ENCODE measurements around the gene CALHM3. TPM values are rescaled to one million over a fixed set of nuclear protein-coding genes. Genes with fewer than 3 reads are reported as not detected.

CALHM3 gene
- polyA plus RNA-seq, 3 donors, result 0.04 to 0.62 TPM; not detected in 1

DNA sequence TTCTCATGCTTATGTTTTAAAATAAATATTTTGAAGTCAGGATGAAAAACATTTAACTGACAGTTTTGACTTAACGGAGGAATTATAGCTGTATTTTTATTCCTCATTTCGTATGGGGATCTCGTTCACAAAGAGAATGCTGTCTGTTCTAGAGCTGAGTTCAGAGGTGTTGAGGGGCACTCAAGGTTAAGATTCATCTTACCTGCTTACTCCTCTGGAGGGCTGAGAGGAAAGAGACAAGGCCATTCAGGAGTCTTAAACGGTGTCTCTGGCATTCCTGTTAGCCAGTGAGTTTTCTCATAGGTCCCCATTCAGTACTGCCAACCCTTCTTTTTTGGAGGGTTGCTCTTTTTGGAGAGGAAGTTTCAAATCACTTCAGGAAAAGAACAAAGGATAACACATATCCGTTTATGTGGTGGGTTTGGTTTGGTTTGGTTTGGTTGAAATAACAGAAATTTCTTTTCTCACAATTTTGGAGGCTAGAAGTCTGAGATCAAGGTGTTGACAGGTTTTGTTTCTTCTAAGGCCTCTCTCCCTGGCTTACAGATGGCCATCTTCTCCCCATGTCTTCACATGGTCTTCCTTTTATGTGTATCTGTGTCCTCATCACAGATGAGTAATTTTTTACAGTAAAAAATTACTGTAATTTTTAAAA, 49.9 kb downstream of the CALHM3 start:
- DNase-seq, result no peak
- intact Hi-C loops (cut with micrococcal nuclease), result no loop called here

DNA sequence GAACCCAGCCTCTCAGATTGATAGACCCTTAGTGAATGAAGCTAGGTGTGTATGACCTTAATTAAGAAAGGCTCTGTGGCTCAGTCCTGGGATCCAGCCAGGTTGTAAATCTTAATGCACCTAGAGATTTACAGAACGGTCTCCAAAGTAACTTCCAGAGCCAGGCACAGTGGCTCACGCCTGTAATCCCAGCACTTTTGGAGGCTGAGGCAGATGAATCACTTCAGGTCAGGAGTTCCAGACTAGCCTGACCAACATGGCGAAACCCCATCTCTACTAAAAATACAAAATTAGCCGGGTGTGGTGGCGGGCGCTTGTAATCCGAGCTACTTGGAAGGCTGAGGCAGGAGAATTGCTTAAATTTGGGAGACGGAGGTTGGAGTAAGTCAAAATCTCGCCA, 51.2 kb downstream of the CALHM3 start:
- H3K27ac Mint-ChIP-seq, result no peak overlapping the region
- no peaks in the 10 kb centered on the region for H3K4me1 Mint-ChIP-seq
- Histone ChIP-seq H3K4me2 (replicated peaks; ENCODE audit: extremely low read depth, low read length, poor library complexity, severe bottlenecking) (no peak overlapping the region), H2AFZ (ENCODE audit: insufficient read depth, low read depth, low read length, poor library complexity, severe bottlenecking) (no peak overlapping the region), H3K4me1 (ENCODE audit: control insufficient read depth in 1 of 2, insufficient read depth in 2 of 2, low read length in 2 of 2) (no peaks in the 10 kb centered on the region), H3K27me3 (ENCODE audit: control insufficient read depth in 2 of 2, insufficient read depth in 2 of 2, low read length in 2 of 2) (no peaks in the 10 kb centered on the region), H3K79me2 (ENCODE audit: insufficient read depth, low read length) (no peaks in the 10 kb centered on the region), H3K4me3 (replicated peaks in 1 of 3; ENCODE audit: low read depth in 2 of 3, low read length in 3 of 3) (no peak overlapping the region), H3K36me3 (replicated peaks in 1 of 2; ENCODE audit: control insufficient read depth in 1 of 2, insufficient read depth in 2 of 2, low read length in 2 of 2) (peaks cover 69 to 98% of the 10 kb centered on the region in 2 donors), H3K9ac (ENCODE audit: insufficient read depth, low read length, poor library complexity, severe bottlenecking) (no peak overlapping the region), H4K20me1 (ENCODE audit: insufficient read depth, low read length) (no peaks in the 10 kb centered on the region), H3K27ac (ENCODE audit: low read depth in 1 of 2, low read length in 2 of 2) (no peak overlapping the region), H3K9me3 (replicated peaks in 1 of 2; ENCODE audit: control insufficient read depth in 1 of 2, insufficient read depth in 1 of 2, low read length in 2 of 2) (no peaks in the 10 kb centered on the region)
- TF ChIP-seq, protein P1, sequence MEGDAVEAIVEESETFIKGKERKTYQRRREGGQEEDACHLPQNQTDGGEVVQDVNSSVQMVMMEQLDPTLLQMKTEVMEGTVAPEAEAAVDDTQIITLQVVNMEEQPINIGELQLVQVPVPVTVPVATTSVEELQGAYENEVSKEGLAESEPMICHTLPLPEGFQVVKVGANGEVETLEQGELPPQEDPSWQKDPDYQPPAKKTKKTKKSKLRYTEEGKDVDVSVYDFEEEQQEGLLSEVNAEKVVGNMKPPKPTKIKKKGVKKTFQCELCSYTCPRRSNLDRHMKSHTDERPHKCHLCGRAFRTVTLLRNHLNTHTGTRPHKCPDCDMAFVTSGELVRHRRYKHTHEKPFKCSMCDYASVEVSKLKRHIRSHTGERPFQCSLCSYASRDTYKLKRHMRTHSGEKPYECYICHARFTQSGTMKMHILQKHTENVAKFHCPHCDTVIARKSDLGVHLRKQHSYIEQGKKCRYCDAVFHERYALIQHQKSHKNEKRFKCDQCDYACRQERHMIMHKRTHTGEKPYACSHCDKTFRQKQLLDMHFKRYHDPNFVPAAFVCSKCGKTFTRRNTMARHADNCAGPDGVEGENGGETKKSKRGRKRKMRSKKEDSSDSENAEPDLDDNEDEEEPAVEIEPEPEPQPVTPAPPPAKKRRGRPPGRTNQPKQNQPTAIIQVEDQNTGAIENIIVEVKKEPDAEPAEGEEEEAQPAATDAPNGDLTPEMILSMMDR (IDR thresholded peaks at IDR 0.05), result no peak
- WGBS (ENCODE audit: insufficient coverage), result 93% methylated on average over 3 of the region's 9 CpGs
- no peak overlapping the region for H3K4me3 Mint-ChIP-seq
- H3K9me3 Mint-ChIP-seq, result peaks cover 0 to 2% (median 0%) of the 10 kb centered on the region in 7 donors
- intact Hi-C loops (cut with micrococcal nuclease), result no loop called here
- DNase-seq, result no peak
- peaks cover 78 to 98% of the 10 kb centered on the region in 2 donors for H3K36me3 Mint-ChIP-seq
- no peaks in the 10 kb centered on the region for H3K27me3 Mint-ChIP-seq (ENCODE audit: low read depth in 3 of 3)

More for the DNA sequence above, 49.9 kb downstream of the CALHM3 start:
- peaks cover 62 to 95% of the 10 kb centered on the region in 2 donors for H3K36me3 ChIP-seq (replicated peaks in 1 of 2; ENCODE audit: control insufficient read depth in 1 of 2, insufficient read depth in 2 of 2, low read length in 2 of 2)
- no peak overlapping the region for H3K4me3 ChIP-seq (replicated peaks in 1 of 3; ENCODE audit: low read depth in 2 of 3, low read length in 3 of 3)
- no peaks in the 10 kb centered on the region for H3K27me3 Mint-ChIP-seq (ENCODE audit: low read depth in 3 of 3)
- no peaks in the 10 kb centered on the region for H3K79me2 ChIP-seq (ENCODE audit: insufficient read depth, low read length)
- TF ChIP-seq, protein P1 (IDR thresholded peaks at IDR 0.05), result no peak
- H4K20me1 ChIP-seq (ENCODE audit: insufficient read depth, low read length), result no peaks in the 10 kb centered on the region
- WGBS (ENCODE audit: insufficient coverage), result 52% methylated on average over 3 of the region's 5 CpGs
- no peak overlapping the region for H3K4me3 Mint-ChIP-seq
- H3K9me3 Mint-ChIP-seq, result peaks cover 0 to 2% (median 0%) of the 10 kb centered on the region in 7 donors
- H3K27ac Mint-ChIP-seq, result peak overlapping the region in 1 of 7 donors; percentile 51
- H3K4me2 ChIP-seq (replicated peaks; ENCODE audit: extremely low read depth, low read length, poor library complexity, severe bottlenecking), result no peak overlapping the region
- no peak overlapping the region for H3K27ac ChIP-seq (ENCODE audit: low read depth in 1 of 2, low read length in 2 of 2)
- H3K4me1 Mint-ChIP-seq, result peaks cover 8% of the 10 kb centered on the region
- H3K27me3 ChIP-seq (ENCODE audit: control insufficient read depth in 2 of 2, insufficient read depth in 2 of 2, low read length in 2 of 2), result no peaks in the 10 kb centered on the region
- peaks cover 74 to 95% of the 10 kb centered on the region in 2 donors for H3K36me3 Mint-ChIP-seq
- no peak overlapping the region for H3K9ac ChIP-seq (ENCODE audit: insufficient read depth, low read length, poor library complexity, severe bottlenecking)
- H3K9me3 ChIP-seq (replicated peaks in 1 of 2; ENCODE audit: control insufficient read depth in 1 of 2, insufficient read depth in 1 of 2, low read length in 2 of 2), result no peaks in the 10 kb centered on the region
- peaks cover 6 to 8% of the 10 kb centered on the region in 2 donors for H3K4me1 ChIP-seq (ENCODE audit: control insufficient read depth in 1 of 2, insufficient read depth in 2 of 2, low read length in 2 of 2)
- no peak overlapping the region for H2AFZ ChIP-seq (ENCODE audit: insufficient read depth, low read depth, low read length, poor library complexity, severe bottlenecking)

All from CD14-positive monocyte (primary cell).